ENCODE results near the gene GSK3A.
A peak's percentile ranks its signal among the peaks of the same experiment; 100 is the strongest.
"Not testable (repeated sequence)": the region's sequence is repeated elsewhere in the genome, so short reads cannot be mapped to it uniquely, and the experiment has no call there.

The GSK3A gene

GRCh38 chr19:42267644-42268141, 25.3 kb upstream of the GSK3A start:
- no peak for DNase-seq

- DNase-seq, result not testable (repeated sequence)
These were observed 24.7 kb upstream of the GSK3A start for GRCh38 chr19:42266928-42267603.

GRCh38 chr19:42266105-42266504, 23.7 kb upstream of the GSK3A start:
- DNase-seq, result not testable (repeated sequence)

DNA sequence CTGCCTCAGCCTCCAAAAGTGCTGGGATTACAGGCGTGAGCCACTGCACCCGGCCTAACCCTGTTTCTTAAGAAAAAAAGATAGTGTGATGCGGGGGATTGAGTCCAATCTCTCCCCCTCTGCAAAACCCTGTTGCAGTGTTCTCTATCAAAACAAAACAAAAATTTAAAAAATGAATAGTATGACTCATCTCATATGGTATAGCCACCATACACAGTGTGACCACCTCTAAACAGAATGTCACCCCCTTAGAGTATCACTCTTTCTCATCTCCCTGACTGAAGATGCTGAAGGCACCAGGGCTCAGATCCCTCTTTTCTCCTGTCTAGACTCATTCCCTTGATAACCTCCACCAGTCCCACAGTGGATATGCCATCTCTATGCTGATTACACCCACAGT, 19.4 kb upstream of the GSK3A start:
- DNase-seq, result no peak

DNA sequence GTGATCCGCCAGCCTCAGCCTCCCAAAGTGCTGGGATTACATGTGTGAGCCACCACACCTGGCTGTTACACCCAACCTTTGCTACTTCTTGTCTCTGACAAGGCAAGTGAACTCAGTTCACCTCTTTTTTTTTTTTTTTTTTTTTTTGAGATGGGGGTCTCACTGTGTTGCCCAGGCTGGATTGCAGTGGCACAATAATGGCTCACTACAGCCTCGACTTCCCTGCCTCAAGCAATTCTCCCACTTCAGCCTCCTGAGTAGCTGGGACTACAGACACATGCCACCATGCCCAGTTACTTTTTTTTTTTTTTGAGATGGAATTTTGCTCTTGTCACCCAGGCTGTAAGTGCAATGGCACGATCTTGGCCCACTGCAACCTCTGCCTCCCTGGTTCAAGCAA, 15.4 kb upstream of the GSK3A start:
- DNase-seq, result not testable (repeated sequence)

GRCh38 chr19:42255766-42256745, 13.7 kb upstream of the GSK3A start:
- DNase-seq, result no peak

DNA sequence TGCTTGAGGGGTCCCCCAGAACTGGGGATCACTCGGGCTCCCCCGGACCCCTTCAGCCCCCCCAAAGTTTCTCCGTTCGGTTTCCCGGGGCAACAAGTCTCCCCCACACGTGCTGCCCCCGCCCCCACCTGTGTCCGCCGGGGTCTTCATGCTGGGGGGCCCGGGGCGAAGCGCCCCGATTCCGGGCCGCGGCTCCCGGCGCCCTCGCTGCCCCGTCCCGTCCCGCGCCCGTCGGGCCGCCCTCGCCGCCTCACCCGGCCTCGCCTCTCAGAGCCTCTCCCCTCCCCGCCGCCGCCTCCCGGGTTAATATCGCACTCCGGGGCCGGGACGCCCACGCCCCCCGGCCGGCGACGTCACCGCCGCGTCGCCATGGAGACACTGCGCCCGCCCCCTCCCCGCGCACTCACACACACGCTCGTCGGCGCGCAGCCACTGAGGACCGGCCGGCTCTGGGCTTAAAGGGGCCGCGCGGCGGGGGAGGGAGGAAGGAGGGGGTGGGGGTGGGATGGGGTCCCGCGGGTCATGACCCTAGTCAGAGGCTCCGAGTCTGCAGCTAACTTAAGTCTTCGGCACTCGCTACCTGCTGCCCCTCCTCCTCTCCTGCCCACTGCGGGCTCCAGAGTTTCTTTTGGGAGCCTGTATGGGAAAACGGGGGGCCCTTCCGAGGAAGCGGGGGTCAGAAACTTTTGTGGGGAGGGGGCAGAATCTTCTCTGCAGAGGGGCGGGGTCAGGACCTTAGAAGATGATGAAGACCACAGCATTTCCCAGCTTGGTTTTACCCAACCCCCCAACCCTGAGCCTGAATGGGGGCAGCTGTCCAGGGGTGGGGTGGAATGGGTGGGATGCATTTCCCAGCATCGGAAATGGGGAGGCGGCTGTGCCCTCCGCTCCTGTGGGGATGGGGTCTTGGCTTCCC, 12.7 kb upstream of the GSK3A start, which contains the start of gene ERF:
TSS of gene ERF (minus strand) at position 279 of the 916 bp plus-strand sequence. CDS start at position 150, 129 bp downstream.
- DNase-seq, result peak; percentile 63

GRCh38 chr19:42254089-42254849, 11.9 kb upstream of the GSK3A start:
- DNase-seq, result no peak

DNA sequence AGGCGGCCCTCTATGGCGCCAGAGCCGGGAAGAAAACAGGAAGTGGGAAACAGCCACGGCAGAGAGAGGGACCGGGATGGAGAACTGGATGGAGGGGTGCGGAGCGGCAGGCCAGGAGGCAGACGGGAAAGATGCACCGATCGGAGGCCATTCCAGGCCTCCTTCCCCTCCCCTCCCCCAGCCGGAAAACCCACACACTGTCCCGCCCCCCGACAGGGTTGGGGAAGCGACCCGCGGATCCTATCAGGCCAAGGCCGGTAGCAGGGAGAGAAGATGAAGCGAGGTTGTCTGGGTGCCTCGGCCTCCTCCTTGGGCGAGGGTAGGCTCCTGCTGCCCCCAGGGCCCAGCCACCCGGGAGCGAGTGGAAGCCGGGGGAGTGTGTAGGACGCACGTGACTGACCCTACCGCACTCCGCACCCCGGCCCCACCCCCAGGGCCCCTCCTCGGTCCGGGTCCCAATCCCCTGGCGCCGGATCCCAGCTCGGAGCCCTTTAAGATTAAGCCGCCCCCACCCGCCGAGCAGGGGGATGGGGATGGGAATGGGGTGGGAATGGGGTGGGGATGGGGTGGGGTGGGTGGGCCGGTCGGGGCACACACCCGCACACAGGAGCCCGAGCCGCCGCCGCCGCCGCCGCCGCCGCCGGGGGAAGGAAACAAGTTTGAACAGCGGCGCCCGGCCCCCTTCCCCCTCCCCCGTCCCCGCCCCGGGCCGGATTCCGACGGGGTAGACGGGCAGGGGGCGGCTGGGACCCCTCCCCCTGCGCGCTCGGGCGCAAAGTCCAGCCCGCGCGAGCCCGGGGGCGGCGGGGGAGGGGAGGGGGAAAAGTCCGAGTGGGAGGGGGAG, 11.1 kb upstream of the GSK3A start:
- no peak for DNase-seq

DNA sequence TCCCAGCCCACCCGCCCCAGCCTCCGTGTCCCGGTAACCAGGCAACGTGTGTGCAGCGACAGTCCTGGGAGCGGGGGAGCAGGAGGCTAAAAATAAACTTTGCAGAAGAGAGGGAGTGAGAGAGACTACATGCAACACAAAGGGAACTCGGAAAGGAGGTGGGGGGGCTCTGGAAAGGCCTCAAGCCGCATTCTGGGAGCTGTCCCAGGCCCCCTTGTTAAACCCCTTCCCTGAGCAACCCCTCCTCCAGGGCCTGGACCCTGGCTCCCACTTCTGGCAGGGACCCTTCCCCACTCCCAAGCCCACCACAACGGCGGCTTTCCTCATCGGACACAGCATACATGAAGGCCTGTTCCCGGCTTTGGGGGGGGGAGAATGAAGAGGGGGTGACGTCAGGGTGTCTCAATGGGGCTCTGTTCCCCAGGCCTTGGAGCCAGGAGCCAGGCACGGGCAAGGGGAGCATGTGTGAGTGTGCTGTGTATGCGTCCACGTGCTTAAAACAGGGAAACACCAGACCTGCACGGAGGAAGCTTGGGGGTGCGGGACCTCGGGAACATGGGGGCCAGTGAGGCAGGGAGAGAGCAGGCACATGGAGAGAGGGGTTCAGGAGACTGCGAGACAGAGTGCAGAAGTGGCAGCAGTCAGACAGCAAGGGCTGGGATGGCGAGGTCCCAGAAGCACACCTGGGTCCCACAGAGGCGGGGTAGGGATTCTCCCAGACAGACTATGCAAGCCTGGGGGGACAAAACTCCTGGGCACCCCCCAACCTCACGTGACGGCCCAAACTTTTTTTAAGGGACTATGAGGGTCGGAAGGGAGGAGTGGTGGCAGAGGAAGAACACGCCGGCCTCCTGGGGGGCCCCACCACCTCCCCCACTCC, 10.2 kb upstream of the GSK3A start:
- DNase-seq, result no peak

- no peak for DNase-seq
These were observed 9.4 kb upstream of the GSK3A start for GRCh38 chr19:42251572-42252358.

DNA sequence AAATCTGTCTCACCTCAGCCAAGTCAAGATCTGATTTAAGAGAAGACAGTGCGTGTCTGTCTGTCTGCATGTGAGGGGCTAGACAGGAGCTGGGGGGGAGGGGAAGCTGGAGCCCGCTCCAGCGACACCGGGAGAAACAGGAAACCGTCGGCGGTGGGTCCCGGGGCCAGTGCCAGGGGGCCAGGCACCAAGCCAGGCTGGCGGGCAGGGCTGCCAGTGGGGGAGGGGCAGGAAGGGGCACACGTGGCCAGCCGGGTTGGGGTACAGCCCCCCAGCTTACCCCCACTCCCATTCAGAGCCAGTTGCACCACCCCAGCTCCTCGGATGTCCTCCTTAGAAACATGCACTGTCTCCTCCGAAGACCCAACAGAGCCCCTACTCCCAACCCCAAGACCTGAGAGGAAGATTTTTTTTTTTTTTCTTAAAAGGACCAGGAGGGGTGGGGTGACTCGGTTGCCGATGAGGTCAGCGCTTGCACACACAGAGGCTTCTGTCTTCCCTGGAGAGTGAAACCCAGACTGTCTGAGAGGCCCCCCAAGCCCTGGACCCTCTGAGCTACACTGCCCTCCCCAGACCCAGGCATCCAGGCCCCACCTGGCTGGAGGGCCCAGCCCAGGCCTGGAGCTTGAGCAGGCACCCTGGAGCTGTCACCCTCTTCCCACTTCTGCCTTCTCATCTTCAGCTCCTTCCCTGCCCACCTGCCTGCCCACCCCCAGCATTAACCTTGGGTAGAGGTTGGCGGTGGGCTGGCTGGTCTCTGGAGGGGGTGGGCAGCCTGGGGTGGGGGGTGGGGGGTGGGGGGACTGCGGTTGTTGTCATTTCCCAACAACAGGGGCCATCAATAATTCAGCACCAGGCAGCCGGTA, 8.5 kb upstream of the GSK3A start:
- no peak for DNase-seq

DNA sequence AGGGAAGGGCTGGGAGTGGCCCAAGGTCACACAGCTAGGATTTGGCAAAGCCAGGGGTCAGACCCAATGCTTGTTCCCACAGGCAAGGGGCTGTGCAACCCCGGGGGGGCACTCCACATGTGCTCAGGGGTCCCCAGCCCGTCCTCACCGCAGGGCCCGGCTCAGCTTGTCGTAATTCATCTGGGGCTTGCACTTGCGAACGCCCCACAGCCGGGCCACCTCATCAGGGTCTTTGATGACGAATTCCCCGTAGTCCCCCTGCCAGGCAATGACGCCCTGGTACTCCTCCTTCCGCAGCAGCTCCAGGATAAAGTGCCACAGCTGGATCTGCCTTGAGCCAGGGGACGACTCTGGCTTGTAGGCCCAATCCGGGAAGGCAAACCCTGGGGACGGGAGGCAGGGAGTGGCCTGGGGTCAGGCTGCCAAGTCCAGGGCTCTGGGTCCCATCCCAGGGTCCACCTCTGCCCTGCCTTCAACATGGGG, 7.8 kb upstream of the GSK3A start:
- no peak for DNase-seq

GRCh38 chr19:42249769-42250168, 7.4 kb upstream of the GSK3A start:
- DNase-seq, result no peak

DNA sequence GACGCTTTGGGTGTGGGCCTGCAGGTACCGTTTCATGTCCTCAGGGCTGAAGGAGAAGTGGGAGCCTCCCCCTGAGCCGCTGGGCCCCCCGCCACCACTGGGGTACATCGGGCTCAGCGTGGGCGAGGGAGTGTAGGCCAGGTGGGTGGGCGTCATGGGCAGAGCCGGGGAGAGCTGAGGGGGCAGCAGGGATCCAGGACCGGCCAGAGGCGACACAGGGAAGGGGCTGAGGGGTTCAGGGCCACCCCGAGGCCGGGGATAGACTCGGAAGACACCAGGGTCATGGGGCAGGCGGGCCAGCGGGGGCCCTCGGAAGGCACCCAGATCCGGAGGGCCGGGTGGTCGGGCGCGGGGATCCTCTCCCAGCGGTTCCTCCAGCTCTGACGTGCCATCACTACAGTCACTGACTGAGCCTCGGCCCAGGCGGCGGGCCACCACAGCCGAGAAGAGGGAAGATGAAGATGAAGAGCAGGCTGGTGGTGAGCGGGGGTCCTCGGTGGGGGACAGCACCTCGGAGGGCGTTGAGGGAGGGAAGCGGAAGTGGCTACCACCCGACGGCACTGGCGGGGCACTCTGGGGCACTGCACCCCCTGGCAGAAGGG, 6.8 kb upstream of the GSK3A start:
- no peak for DNase-seq

DNA sequence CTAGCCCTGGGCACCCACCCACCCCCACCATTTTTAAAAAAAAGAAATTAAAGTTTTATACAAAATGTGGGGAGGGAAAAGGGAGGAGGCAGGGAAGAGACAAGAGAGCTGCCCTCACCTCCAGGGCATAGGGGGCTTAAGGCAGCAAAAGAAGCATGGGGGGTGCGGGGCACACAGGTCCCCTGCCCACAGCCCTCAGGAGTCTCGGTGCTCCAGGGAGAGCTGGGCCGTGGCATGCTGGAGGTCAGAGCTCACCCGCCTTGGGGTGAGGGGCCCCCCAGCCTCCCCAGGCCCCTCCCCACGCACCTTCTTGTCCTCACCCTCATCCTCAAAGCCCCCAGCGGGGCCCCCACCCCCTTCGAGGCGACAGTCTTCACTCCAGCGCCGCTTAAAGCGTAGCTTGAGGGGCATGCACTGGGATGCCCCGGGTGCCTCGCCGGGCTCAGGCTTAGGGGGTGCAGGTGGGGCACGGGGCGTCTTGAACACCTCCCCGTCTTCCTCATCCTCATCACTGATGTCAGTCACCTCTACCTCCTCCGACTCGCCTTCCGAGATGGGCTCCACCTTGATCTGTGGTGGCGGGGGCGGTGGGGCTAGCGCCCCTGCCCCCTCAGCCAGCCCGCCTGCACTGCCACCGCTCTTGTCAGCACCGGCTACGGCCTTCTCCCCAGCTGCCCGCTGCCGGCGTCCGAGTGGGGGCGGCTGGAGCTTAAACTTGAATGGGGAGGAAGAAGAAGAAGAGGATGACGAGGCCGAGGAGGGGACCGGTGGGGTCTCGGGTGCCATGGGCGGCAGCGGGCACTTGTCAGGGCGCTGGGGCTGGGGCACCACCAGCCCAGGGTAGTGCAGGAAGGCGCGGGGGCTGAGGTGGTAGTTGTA, 6.1 kb upstream of the GSK3A start:
- DNase-seq, result no peak
